Nephron progenitor cell (in vitro differentiated cells): ENCODE measurements around the gene SERPINC1.
"Not testable (repeated sequence)": the region's sequence is repeated elsewhere in the genome, so short reads cannot be mapped to it uniquely, and the experiment has no call there.

Experiments used
- DNase-seq: peaks from one replicate; pipeline ENCODE4 v3.0.0; 2021
- H3K27ac Mint-ChIP-seq: 2 replicates; pipeline ENCODE4 v1.8.0; 2021; ENCODE audit warnings: mild to moderate bottlenecking, moderate library complexity, mixed read lengths
- H3K27me3 Mint-ChIP-seq: 2 replicates; pipeline ENCODE4 v1.8.0; 2021; ENCODE audit warnings: mild to moderate bottlenecking, low read depth, mixed read lengths; ENCODE audit not compliant: poor library complexity
- H3K36me3 Mint-ChIP-seq: 2 replicates; pipeline ENCODE4 v1.8.0; 2021; ENCODE audit warnings: low read depth, mixed read lengths
- H3K4me1 Mint-ChIP-seq: 2 replicates; pipeline ENCODE4 v1.8.0; 2021; ENCODE audit warnings: mixed read lengths
- H3K4me3 Mint-ChIP-seq: 2 replicates; pipeline ENCODE4 v1.8.0; 2021; ENCODE audit warnings: mild to moderate bottlenecking, moderate library complexity, mixed read lengths
- H3K9me3 Mint-ChIP-seq: 2 replicates; pipeline ENCODE4 v1.8.0; 2021; ENCODE audit warnings: mild to moderate bottlenecking, moderate library complexity, mixed read lengths
- CTCF ChIP-seq: fragments of 200-600 bp; sonication (generic); IDR thresholded peaks from 2 replicates; pipeline ENCODE4 v1.5.0; 2021; ENCODE audit warnings: antibody characterized with exemption

Gene SERPINC1

DNA sequence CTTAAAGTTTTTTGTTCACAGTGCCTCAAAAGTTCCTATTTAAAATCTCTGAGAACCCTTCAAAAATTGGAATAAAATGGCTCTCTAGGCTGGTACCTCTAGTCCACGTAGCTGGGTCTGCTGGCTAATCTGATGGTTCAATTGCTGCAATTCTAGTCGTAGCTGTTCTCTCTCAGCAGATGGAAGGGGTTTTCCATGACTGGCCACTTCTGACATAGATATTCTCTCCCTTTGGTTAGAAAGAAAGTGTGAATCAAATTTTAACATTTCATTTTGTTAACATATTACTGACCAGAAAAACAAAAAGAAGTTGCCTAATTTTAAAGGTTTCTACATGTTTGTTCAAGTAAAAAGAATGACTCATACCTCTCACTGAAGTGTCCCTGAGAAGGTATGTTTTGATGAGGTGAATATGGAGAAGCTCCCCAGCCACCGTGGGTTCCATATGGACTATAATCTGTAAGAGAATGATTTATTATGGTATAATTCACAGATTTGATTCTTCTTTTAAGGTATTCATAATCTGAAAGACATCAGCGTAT, 29.3 kb upstream of the SERPINC1 start:
- H3K4me1 Mint-ChIP-seq: no peaks in the 10 kb centered on the region
- no peak overlapping the region for H3K4me3 Mint-ChIP-seq
- H3K27ac Mint-ChIP-seq: no peak overlapping the region
- H3K36me3 Mint-ChIP-seq: peaks cover 68% of the 10 kb centered on the region
- DNase-seq: no peak
- no peaks in the 10 kb centered on the region for H3K27me3 Mint-ChIP-seq
- TF ChIP-seq CTCF: no peak
- H3K9me3 Mint-ChIP-seq: no peaks in the 10 kb centered on the region

DNA sequence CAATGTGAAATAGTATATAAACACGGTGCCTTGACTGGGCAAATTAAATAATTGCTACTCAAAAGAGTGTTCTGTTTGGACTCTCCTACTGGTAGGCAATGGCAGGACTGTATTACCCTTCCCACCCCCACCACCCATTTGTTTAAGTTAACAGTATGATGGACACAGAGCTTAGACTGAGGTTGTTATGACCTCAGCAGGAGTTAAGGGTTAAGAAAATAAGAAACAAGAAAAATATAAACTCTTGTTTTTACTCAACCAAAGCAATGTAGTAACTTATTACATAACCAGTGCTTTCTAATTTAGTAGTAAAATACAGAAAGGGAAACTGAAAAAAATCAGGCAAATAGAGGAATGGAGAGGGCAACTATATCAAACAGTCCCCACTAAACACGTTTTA, 19.9 kb upstream of the SERPINC1 start:
- H3K4me3 Mint-ChIP-seq: no peak overlapping the region
- H3K27ac Mint-ChIP-seq: no peak overlapping the region
- no peaks in the 10 kb centered on the region for H3K27me3 Mint-ChIP-seq
- DNase-seq: no peak
- H3K4me1 Mint-ChIP-seq: no peaks in the 10 kb centered on the region
- H3K9me3 Mint-ChIP-seq: no peaks in the 10 kb centered on the region
- no peak for TF ChIP-seq CTCF
- peaks cover 50% of the 10 kb centered on the region for H3K36me3 Mint-ChIP-seq

DNA sequence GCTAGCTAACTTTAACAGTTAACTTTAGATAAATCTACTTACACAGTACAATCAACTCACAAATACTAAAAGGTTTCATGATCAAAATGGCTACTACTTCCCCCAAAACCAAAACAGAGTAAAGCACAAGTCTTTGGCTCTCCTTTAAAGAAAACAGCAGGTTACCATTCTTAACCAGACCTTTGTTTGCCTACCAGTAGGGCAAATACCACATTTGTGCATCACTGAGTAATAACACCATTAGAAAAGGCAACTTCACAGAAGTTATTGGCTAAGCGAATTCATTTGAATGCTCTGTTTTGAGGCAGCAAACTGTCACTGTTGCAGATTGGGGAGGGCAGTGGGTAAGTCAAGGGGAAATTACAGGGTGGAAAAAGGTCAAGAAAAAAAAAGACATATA, 17.3 kb upstream of the SERPINC1 start:
- H3K27ac Mint-ChIP-seq: no peak overlapping the region
- no peaks in the 10 kb centered on the region for H3K9me3 Mint-ChIP-seq
- no peak for TF ChIP-seq CTCF
- no peaks in the 10 kb centered on the region for H3K4me1 Mint-ChIP-seq
- no peak for DNase-seq
- H3K36me3 Mint-ChIP-seq: peaks cover 50% of the 10 kb centered on the region
- H3K27me3 Mint-ChIP-seq: no peaks in the 10 kb centered on the region
- H3K4me3 Mint-ChIP-seq: no peak overlapping the region

DNA sequence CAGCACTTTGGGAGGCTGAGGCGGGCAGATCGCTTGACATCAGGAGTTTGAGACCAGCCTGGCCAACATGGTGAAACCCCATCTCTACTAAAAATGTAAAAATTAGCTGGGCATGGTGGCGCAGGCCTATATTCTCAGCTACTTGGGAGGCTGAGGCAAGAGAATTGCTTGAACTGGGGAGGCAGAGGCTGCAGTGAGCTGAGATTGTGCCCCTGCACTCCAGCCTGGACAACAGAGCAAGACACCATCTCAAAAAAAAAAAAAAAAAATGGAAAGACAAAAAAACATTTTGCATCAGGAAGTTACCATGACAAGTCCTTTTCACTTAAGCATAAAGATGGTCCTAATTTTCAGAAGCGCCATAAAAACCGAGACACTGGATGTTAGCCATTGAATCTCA, 13.4 kb upstream of the SERPINC1 start:
- H3K27ac Mint-ChIP-seq, H3K27me3 Mint-ChIP-seq, H3K9me3 Mint-ChIP-seq, H3K4me1 Mint-ChIP-seq, H3K4me3 Mint-ChIP-seq, DNase-seq: not testable (repeated sequence)
- peaks cover 30% of the 10 kb centered on the region for H3K36me3 Mint-ChIP-seq

- Mint-ChIP-seq H3K4me3 (no peak overlapping the region), H3K9me3 (no peaks in the 10 kb centered on the region), H3K27ac (peak overlapping the region; percentile 33), H3K27me3 (peaks cover 11% of the 10 kb centered on the region), H3K36me3 (peaks cover 6% of the 10 kb centered on the region), H3K4me1 (no peaks in the 10 kb centered on the region)
- no peak for TF ChIP-seq CTCF
- DNase-seq: no peak
Observed at GRCh38 chr1:173925306-173926242, 8.4 kb upstream of the SERPINC1 start.

DNA sequence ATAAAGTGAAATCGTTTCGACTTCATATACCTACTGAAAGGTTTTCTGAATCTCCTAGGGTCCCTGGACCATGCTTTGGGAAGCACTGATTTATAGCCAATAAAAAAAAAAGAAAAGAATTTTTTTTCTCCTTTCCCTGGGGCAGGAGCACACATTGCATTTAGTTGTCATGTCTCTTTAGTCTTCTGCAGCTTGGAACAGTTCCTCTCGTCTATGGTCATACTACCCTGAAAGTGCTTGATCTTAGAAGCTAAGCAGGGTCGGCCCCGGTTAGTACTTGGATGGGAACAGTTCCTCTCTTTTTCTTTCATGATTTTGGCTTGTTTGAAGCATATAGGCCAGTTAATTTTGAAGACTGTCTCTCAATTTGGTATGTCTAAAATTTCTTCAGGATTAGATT, 3.7 kb upstream of the SERPINC1 start:
- no peak for TF ChIP-seq CTCF
- DNase-seq: no peak
- H3K4me1 Mint-ChIP-seq: peaks cover 8% of the 10 kb centered on the region

More for the DNA sequence above, 3.7 kb upstream of the SERPINC1 start:
- Mint-ChIP-seq H3K36me3 (no peaks in the 10 kb centered on the region), H3K9me3 (no peaks in the 10 kb centered on the region), H3K4me3 (no peak overlapping the region), H3K27me3 (peaks cover 16% of the 10 kb centered on the region), H3K27ac (no peak overlapping the region)
